ENCODE results near the gene FAM210B. TPM values are rescaled to one million over a fixed set of nuclear protein-coding genes. Genes with fewer than 3 reads are reported as not detected.

The FAM210B gene
- total and polyA plus RNA-seq, 9 of the 15 experiments (the other 6 are each of a cell fraction or from before 2014, with no cell fraction given), result 12.1 to 87.3 (median 47.6) TPM

- TF ChIP-seq HCFC1 (IDR thresholded peaks at IDR 0.05; ENCODE audit: low read depth, low read length) (no peak), NFE2 (IDR thresholded peaks at IDR 0.05; ENCODE audit: low read depth) (peak; percentile 50), ETV5 (CRISPR knock-in tag; IDR thresholded peaks at IDR 0.05; ENCODE audit: low read depth) (no peak), NUFIP1 (IDR thresholded peaks at IDR 0.05; ENCODE audit: partially characterized antibody) (no peak), JUNB (CRISPR knock-in tag; conservative IDR thresholded peaks at IDR 0.05) (no peak), ESRRB (CRISPR knock-in tag; IDR thresholded peaks at IDR 0.05; ENCODE audit: borderline replicate concordance) (no peak), EP300 (IDR thresholded peaks at IDR 0.05; ENCODE audit: low read length) (no peak)
- TF ChIP-seq, protein P1, sequence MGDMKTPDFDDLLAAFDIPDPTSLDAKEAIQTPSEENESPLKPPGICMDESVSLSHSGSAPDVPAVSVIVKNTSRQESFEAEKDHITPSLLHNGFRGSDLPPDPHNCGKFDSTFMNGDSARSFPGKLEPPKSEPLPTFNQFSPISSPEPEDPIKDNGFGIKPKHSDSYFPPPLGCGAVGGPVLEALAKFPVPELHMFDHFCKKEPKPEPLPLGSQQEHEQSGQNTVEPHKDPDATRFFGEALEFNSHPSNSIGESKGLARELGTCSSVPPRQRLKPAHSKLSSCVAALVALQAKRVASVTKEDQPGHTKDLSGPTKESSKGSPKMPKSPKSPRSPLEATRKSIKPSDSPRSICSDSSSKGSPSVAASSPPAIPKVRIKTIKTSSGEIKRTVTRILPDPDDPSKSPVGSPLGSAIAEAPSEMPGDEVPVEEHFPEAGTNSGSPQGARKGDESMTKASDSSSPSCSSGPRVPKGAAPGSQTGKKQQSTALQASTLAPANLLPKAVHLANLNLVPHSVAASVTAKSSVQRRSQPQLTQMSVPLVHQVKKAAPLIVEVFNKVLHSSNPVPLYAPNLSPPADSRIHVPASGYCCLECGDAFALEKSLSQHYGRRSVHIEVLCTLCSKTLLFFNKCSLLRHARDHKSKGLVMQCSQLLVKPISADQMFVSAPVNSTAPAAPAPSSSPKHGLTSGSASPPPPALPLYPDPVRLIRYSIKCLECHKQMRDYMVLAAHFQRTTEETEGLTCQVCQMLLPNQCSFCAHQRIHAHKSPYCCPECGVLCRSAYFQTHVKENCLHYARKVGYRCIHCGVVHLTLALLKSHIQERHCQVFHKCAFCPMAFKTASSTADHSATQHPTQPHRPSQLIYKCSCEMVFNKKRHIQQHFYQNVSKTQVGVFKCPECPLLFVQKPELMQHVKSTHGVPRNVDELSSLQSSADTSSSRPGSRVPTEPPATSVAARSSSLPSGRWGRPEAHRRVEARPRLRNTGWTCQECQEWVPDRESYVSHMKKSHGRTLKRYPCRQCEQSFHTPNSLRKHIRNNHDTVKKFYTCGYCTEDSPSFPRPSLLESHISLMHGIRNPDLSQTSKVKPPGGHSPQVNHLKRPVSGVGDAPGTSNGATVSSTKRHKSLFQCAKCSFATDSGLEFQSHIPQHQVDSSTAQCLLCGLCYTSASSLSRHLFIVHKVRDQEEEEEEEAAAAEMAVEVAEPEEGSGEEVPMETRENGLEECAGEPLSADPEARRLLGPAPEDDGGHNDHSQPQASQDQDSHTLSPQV (IDR thresholded peaks at IDR 0.05), result peak; percentile 44; the same call in 1 of the 2 replicates
These were observed 15.2 kb downstream of the FAM210B start (continued) for GRCh38 chr20:56373942-56374341.

DNA sequence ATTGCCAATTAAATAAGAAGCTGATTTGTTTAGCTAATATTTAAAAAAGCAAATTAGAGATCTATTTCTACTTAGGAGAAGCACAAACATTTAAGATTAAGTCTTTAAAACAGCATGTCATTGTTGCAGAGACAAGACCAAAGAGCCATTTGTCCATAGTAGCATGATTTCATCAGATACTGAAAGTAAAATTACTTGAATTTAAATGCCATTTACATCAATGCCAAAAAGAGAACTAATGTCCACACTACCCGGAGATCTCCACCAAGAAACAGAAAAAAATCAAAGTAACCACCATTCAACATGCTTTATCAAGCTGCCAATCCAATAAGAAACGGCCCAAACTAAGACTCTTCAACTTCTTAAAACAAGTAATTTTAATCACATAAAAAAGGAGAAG, 17.6 kb downstream of the FAM210B start:
- Histone ChIP-seq H2AFZ (ENCODE audit: low read depth, low read length) (no peak overlapping the region), H3K9me3 (replicated peaks; ENCODE audit: control insufficient read depth, insufficient read depth, low read depth, low read length) (no peaks in the 10 kb centered on the region), H4K20me1 (replicated peaks; ENCODE audit: control insufficient read depth, insufficient read depth, low read length) (no peaks in the 10 kb centered on the region; the same call in 1 of the 2 replicates), H3K4me1 (replicated peaks in 1 of 2; ENCODE audit: control insufficient read depth in 2 of 2, insufficient read depth in 2 of 2, low read length in 2 of 2) (peaks cover 0 to 3% of the 10 kb centered on the region in 2 experiments; a peak in 1 of 5 replicates), H3K9ac (ENCODE audit: insufficient read depth in 1 of 2, low read depth in 2 of 2, low read length in 2 of 2) (no peak overlapping the region), H3K4me2 (ENCODE audit: insufficient read depth, low read length) (no peak overlapping the region), H3K4me3 (no peak overlapping the region), H3K36me3 (ENCODE audit: control insufficient read depth, insufficient read depth, low read length) (peaks cover 94% of the 10 kb centered on the region), H3K27me3 (ENCODE audit: control insufficient read depth in 2 of 2, insufficient read depth in 2 of 2, low read length in 2 of 2) (no peaks in the 10 kb centered on the region), H3K79me2 (ENCODE audit: control insufficient read depth, insufficient read depth, low read length) (peaks cover 83% of the 10 kb centered on the region), H3K9me1 (ENCODE audit: control insufficient read depth, insufficient read depth, low read length) (no peaks in the 10 kb centered on the region), H3K27ac (ENCODE audit: extremely low read depth, low read depth, low read length) (no peak overlapping the region)
- no peak for DNase-seq (ENCODE audit: extremely low read depth in 1 of 4, low spot score in 3 of 4)
- intact Hi-C loops (cut with micrococcal nuclease) (no loop called here), in situ Hi-C loops (cut with MboI) (no loop called here)
- ChIA-PET POLR2A (interaction anchor here (1.2 to 1.9 kb wide), 4 partner anchors 8 to 16 kb away, joined by 4 to 5 read pairs (median 4); partner anchors contain the start of genes AURKA and CSTF1), CTCF (ENCODE audit: low intra/inter-chr PET ratio) (no interaction called here)
- BruUV-seq (replicated peaks), result no TSS peak
- WGBS (ENCODE audit: insufficient coverage, low coverage, missing lambda C conversion rate), result 94% methylated on average over 2 of the region's 2 CpGs
- no peak for FAIRE-seq
- no peak for ATAC-seq
- TF ChIP-seq HES1 (IDR thresholded peaks at IDR 0.05; ENCODE audit: low read depth) (no peak), PPARD (CRISPR knock-in tag; IDR thresholded peaks at IDR 0.05) (no peak), MYBL2 (IDR thresholded peaks at IDR 0.05; ENCODE audit: low read depth) (no peak), MYBL2 (CRISPR knock-in tag; IDR thresholded peaks at IDR 0.05; ENCODE audit: borderline replicate concordance) (no peak), EGR1 (conservative IDR thresholded peaks at IDR 0.05) (no peak), ASH1L (IDR thresholded peaks at IDR 0.05; ENCODE audit: borderline replicate concordance, low read depth, partially characterized antibody) (no peak), ZSCAN29 (IDR thresholded peaks at IDR 0.05) (no peak), E4F1 (CRISPR knock-in tag; IDR thresholded peaks at IDR 0.05; ENCODE audit: borderline replicate concordance) (no peak), BMI1 (IDR thresholded peaks at IDR 0.05; ENCODE audit: low read length) (no peak)
